Measurements from ENCODE around the gene SNX33. TPM values are rescaled to one million over a fixed set of nuclear protein-coding genes. Genes with fewer than 3 reads are reported as not detected.
A peak's percentile ranks its signal among the peaks of the same experiment; 100 is the strongest.

SNX33 gene
- polyA plus RNA-seq, 1 donor (not counting 4 experiments of a cell fraction or from before 2014, with no cell fraction given), result 21.7 TPM

GRCh38 chr15:75655931-75656330 lies 8.2 kb downstream of the SNX33 start:
- dilution Hi-C loops (cut with MboI; ENCODE audit: extremely low pct_ligation_motif_present, low sequenced_read_pairs), result no loop called here
- no peaks in the 10 kb centered on the region for H3K27me3 ChIP-seq (ENCODE audit: control insufficient read depth, extremely low read depth, insufficient read depth, low read length)
- H3K27ac ChIP-seq (ENCODE audit: control insufficient read depth, insufficient read depth, low read length), result no peak overlapping the region
- no peak overlapping the region for H3K4me3 ChIP-seq (ENCODE audit: control insufficient read depth in 2 of 3, extremely low read depth in 1 of 3, insufficient read depth in 2 of 3, low read depth in 1 of 3, low read length in 3 of 3)
- FAIRE-seq (no peak), DNase-seq (ENCODE audit: low read depth, low spot score) (no peak)
- H3K9me1 ChIP-seq (ENCODE audit: control insufficient read depth, extremely low read depth, insufficient read depth, low read length), result peaks cover 4% of the 10 kb centered on the region
- no peaks in the 10 kb centered on the region for H3K9me3 ChIP-seq (ENCODE audit: control insufficient read depth, low read depth, low read length)
- peaks cover 64% of the 10 kb centered on the region for H3K79me2 ChIP-seq (ENCODE audit: control insufficient read depth, insufficient read depth, low read length)
- H3K4me2 ChIP-seq (ENCODE audit: control insufficient read depth, extremely low read depth, insufficient read depth, low read depth, low read length), result peak overlapping the region; percentile 27
- no peak overlapping the region for H2AFZ ChIP-seq (ENCODE audit: control insufficient read depth, low read length)
- TF ChIP-seq CTCF (optimal IDR thresholded peaks at IDR 0.05 in 1 of 3, IDR thresholded peaks at IDR 0.05 in 1 of 3, conservative IDR thresholded peaks at IDR 0.05 in 1 of 3; ENCODE audit: extremely low read depth in 1 of 3, insufficient read depth in 2 of 3, low read length in 3 of 3) (no peak), EZH2 (IDR thresholded peaks at IDR 0.05; ENCODE audit: low read length) (no peak)
- H3K4me1 ChIP-seq (ENCODE audit: control insufficient read depth, extremely low read depth, insufficient read depth, low read length), result peaks cover 65% of the 10 kb centered on the region
- peaks cover 30 to 48% of the 10 kb centered on the region in 2 experiments for H3K36me3 ChIP-seq (ENCODE audit: control insufficient read depth in 2 of 2, extremely low read depth in 1 of 2, insufficient read depth in 2 of 2, low read length in 2 of 2)
- peaks cover 9% of the 10 kb centered on the region for H4K20me1 ChIP-seq (ENCODE audit: control insufficient read depth, extremely low read depth, insufficient read depth, low read length)
- no peak overlapping the region for H3K9ac ChIP-seq (ENCODE audit: control insufficient read depth, extremely low read depth, insufficient read depth, low read length)

GRCh38 chr15:75656331-75656730 lies 8.6 kb downstream of the SNX33 start:
- H4K20me1 ChIP-seq (ENCODE audit: control insufficient read depth, extremely low read depth, insufficient read depth, low read length), result peaks cover 9% of the 10 kb centered on the region
- peaks cover 64% of the 10 kb centered on the region for H3K4me1 ChIP-seq (ENCODE audit: control insufficient read depth, extremely low read depth, insufficient read depth, low read length)
- dilution Hi-C loops (cut with MboI; ENCODE audit: extremely low pct_ligation_motif_present, low sequenced_read_pairs), result no loop called here
- H3K9me3 ChIP-seq (ENCODE audit: control insufficient read depth, low read depth, low read length), result no peaks in the 10 kb centered on the region
- no peak overlapping the region for H3K27ac ChIP-seq (ENCODE audit: control insufficient read depth, insufficient read depth, low read length)
- no peak overlapping the region for H2AFZ ChIP-seq (ENCODE audit: control insufficient read depth, low read length)
- peaks cover 4% of the 10 kb centered on the region for H3K9me1 ChIP-seq (ENCODE audit: control insufficient read depth, extremely low read depth, insufficient read depth, low read length)
- H3K9ac ChIP-seq (ENCODE audit: control insufficient read depth, extremely low read depth, insufficient read depth, low read length), result no peak overlapping the region
- TF ChIP-seq CTCF (optimal IDR thresholded peaks at IDR 0.05 in 1 of 3, IDR thresholded peaks at IDR 0.05 in 1 of 3, conservative IDR thresholded peaks at IDR 0.05 in 1 of 3; ENCODE audit: extremely low read depth in 1 of 3, insufficient read depth in 2 of 3, low read length in 3 of 3), result no peak
- no peak for TF ChIP-seq EZH2 (IDR thresholded peaks at IDR 0.05; ENCODE audit: low read length)
- FAIRE-seq, result no peak
- H3K36me3 ChIP-seq (ENCODE audit: control insufficient read depth in 2 of 2, extremely low read depth in 1 of 2, insufficient read depth in 2 of 2, low read length in 2 of 2), result peaks cover 30 to 45% of the 10 kb centered on the region in 2 experiments
- no peak overlapping the region for H3K4me3 ChIP-seq (ENCODE audit: control insufficient read depth in 2 of 3, extremely low read depth in 1 of 3, insufficient read depth in 2 of 3, low read depth in 1 of 3, low read length in 3 of 3)
- DNase-seq (ENCODE audit: low read depth, low spot score), result no peak
- no peaks in the 10 kb centered on the region for H3K27me3 ChIP-seq (ENCODE audit: control insufficient read depth, extremely low read depth, insufficient read depth, low read length)
- no peak overlapping the region for H3K4me2 ChIP-seq (ENCODE audit: control insufficient read depth, extremely low read depth, insufficient read depth, low read depth, low read length)
- H3K79me2 ChIP-seq (ENCODE audit: control insufficient read depth, insufficient read depth, low read length), result peaks cover 60% of the 10 kb centered on the region

All from keratinocyte (primary cell).